ENCODE data around the gene SLX4IP.

- TF ChIP-seq REST (IDR thresholded peaks at IDR 0.05; ENCODE audit: low read depth), result no peak
- TF ChIP-seq CREB1 (IDR thresholded peaks at IDR 0.05; ENCODE audit: low read depth), result no peak
- no peak for TF ChIP-seq MAX (IDR thresholded peaks at IDR 0.05)
- no peak for TF ChIP-seq RAD21 (IDR thresholded peaks at IDR 0.05; ENCODE audit: low read depth)
- TF ChIP-seq TCF12 (IDR thresholded peaks at IDR 0.05; ENCODE audit: low read depth), result no peak
- TF ChIP-seq YY1 (IDR thresholded peaks at IDR 0.05; ENCODE audit: low read depth), result no peak
- TF ChIP-seq USF1 (IDR thresholded peaks at IDR 0.05), result no peak
- no peak for TF ChIP-seq EP300 (IDR thresholded peaks at IDR 0.05; ENCODE audit: borderline replicate concordance)
- no peak for TF ChIP-seq TAF1 (IDR thresholded peaks at IDR 0.05; ENCODE audit: low read depth)
- TF ChIP-seq CEBPB (IDR thresholded peaks at IDR 0.05), result no peak
- no peak for TF ChIP-seq FOXM1 (IDR thresholded peaks at IDR 0.05; ENCODE audit: borderline replicate concordance, low read depth)
- no peak for TF ChIP-seq EGR1 (IDR thresholded peaks at IDR 0.05)
These were observed 86.7 kb downstream of the SLX4IP start for GRCh38 chr20:10521836-10522235.
